ENCODE measurements around the gene HOXA4.

GRCh38 chr7:27093184-27093895 lies 37.2 kb downstream of the HOXA4 start:
- TF ChIP-seq POLR2A (IDR thresholded peaks at IDR 0.05) (no peak), CTCF (IDR thresholded peaks at IDR 0.05) (no peak)
